NCI-H748 (cell line): Measurements from ENCODE around the gene MRGPRX2.
A peak's percentile ranks its signal among the peaks of the same experiment; 100 is the strongest.

ENCODE experiments used
- DNase-seq: peaks from one replicate; lab custom pipeline; 2025; ENCODE audit not compliant: unreplicated experiment; lab: John Stamatoyannopoulos, UW

The MRGPRX2 gene

GRCh38 chr11:19076744-19077589 is 16.4 kb upstream of the MRGPRX2 start:
- DNase-seq = peak; percentile 58

GRCh38 chr11:19075636-19076035 is 15.1 kb upstream of the MRGPRX2 start:
- DNase-seq = no peak

- peak; percentile 89 for DNase-seq
These were observed 13.2 kb upstream of the MRGPRX2 start for GRCh38 chr11:19073454-19074415.

GRCh38 chr11:19072464-19072863 is 11.9 kb upstream of the MRGPRX2 start:
- DNase-seq = peak; percentile 31

- DNase-seq = peak; percentile 84
These were observed 10.7 kb upstream of the MRGPRX2 start for GRCh38 chr11:19071255-19071654.

GRCh38 chr11:19059833-19060232 is 684 bp downstream of the MRGPRX2 start:
- no peak for DNase-seq

GRCh38 chr11:19055905-19056304 is 4.6 kb downstream of the MRGPRX2 start:
- DNase-seq = no peak

GRCh38 chr11:19055016-19055415 is 5.5 kb downstream of the MRGPRX2 start:
- no peak for DNase-seq

GRCh38 chr11:19053909-19054308 is 6.6 kb downstream of the MRGPRX2 start:
- no peak for DNase-seq

GRCh38 chr11:19050281-19050680 is 10.2 kb downstream of the MRGPRX2 start:
- no peak for DNase-seq

GRCh38 chr11:19049351-19049750 is 11.2 kb downstream of the MRGPRX2 start:
- no peak for DNase-seq

GRCh38 chr11:19040051-19040450 is 20.5 kb downstream of the MRGPRX2 start:
- no peak for DNase-seq

GRCh38 chr11:19039409-19039808 is 21.1 kb downstream of the MRGPRX2 start:
- DNase-seq = no peak

GRCh38 chr11:19032990-19033389 is 27.5 kb downstream of the MRGPRX2 start:
- no peak for DNase-seq

- DNase-seq = no peak
These were observed 32.5 kb downstream of the MRGPRX2 start for GRCh38 chr11:19027829-19028595.

GRCh38 chr11:19026862-19027261 is 33.7 kb downstream of the MRGPRX2 start:
- DNase-seq = no peak

GRCh38 chr11:19025481-19026406 is 34.8 kb downstream of the MRGPRX2 start:
- DNase-seq = no peak

- DNase-seq = no peak
These were observed 39.7 kb downstream of the MRGPRX2 start for GRCh38 chr11:19020831-19021230.

- DNase-seq = no peak
These were observed 41.6 kb downstream of the MRGPRX2 start for GRCh38 chr11:19018901-19019300.
